Left lung (tissue), 10 donors: Measurements from ENCODE around the gene NKX2-4. TPM values are rescaled to one million over a fixed set of nuclear protein-coding genes. Genes with fewer than 3 reads are reported as not detected.

ENCODE experiments used
- ATAC-seq: fragments of 200-7000 bp; cut with Tn5 transposase; one replicate; pipeline ENCODE4 v1.9.1; 2020; ENCODE audit warnings: moderate library complexity
- DNase-seq, 4 donors: peaks; one replicate each; pipeline ENCODE4 v3.0.0-alpha.2; 2013 to 2020
- H3K27ac ChIP-seq, 2 donors: fragments of 200-600 bp; sonication (generic) in 1 of 2; one replicate each; pipeline versions ENCODE4 v1.5.0 to v1.8.0; 2020 to 2021
- H3K27me3 ChIP-seq, 2 donors: fragments of 200-600 bp; sonication (generic) in 1 of 2; one replicate each; pipeline versions ENCODE4 v1.5.0 to v1.8.0; 2020 to 2021
- H3K36me3 ChIP-seq, 2 donors: fragments of 200-600 bp; sonication (generic) in 1 of 2; one replicate each; pipeline versions ENCODE4 v1.5.0 to v1.8.0; 2020 to 2021
- H3K4me1 ChIP-seq, 2 donors: fragments of 200-600 bp; one replicate each; pipeline ENCODE4 v1.8.0; 2021
- H3K4me3 ChIP-seq, 2 donors: fragments of 200-600 bp; sonication (generic) in 1 of 2; one replicate each; pipeline versions ENCODE4 v1.5.0 to v1.8.0; 2020 to 2021; ENCODE audit warnings: mild to moderate bottlenecking in 1 of 2
- H3K9me3 ChIP-seq, 2 donors: fragments of 200-600 bp; sonication (generic) in 1 of 2; one replicate each; pipeline versions ENCODE4 v1.5.0 to v1.8.0; 2020 to 2021
- intact Hi-C, 2 donors: fragments of 100-400 bp; cut with DNase I; formaldehyde crosslinking; loops; one replicate each; pipeline versions ENCODE4 v1.11.2 to v1.14.2; 2022
- polyA plus RNA-seq, 6 donors: library from polyadenylated mRNA; unstranded; fragments of 120-200 nt; gene quantifications; one replicate each; pipeline ENCODE4 v1.2.1, GENCODE V29; 2013; ENCODE audit not compliant: insufficient read length in 6 of 6
- total RNA-seq, 2 donors: library from RNA; stranded (reverse); fragmentation: NEBNext Ultra II Directional; extraction: Animal tissue kit (Norgen Biotek cat#: 25700); gene quantifications; one replicate each; pipeline ENCODE4 v1.2.1, GENCODE V29; 2021
- TF ChIP-seq, protein P1 (sequence below), 2 donors: fragments of 200-600 bp; sonication (generic) in 1 of 2; IDR thresholded peaks; one replicate each; pipeline versions ENCODE4 v1.5.0 to v1.8.0; 2021; ENCODE audit warnings: antibody characterized with exemption in 2 of 2
- donor health status: DM: no; HTN: yes; CAD: no.
- donor health status: DM: no; HTN: no; CAD: no.

Gene NKX2-4
- total and polyA plus RNA-seq, 8 donors: not detected

DNA sequence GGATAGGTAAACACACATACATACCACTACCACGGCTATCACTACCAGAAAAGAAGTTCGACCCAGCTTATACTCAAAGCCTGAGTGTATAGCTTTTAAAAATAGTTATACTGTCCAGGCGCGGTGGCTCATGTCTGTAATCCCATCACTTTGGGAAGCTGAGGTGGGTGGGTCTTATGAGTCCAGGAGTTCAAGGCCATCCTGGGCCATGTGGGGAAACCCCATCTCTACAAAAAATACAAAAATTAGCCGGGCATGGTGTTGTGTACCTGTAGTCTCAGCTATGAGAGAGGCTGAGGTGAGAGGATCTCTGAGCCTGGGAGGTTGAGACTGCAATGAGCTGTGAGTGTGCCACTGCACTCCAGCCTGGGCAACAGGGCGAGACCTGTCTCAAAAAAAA is 32.9 kb downstream of the NKX2-4 start:
- Histone ChIP-seq H3K27me3 (no peaks in the 10 kb centered on the region), H3K4me3 (no peak overlapping the region), H3K4me1 (peaks cover 6 to 25% of the 10 kb centered on the region in 2 donors), H3K36me3 (peaks cover 0 to 77% of the 10 kb centered on the region in 2 donors), H3K9me3 (no peaks in the 10 kb centered on the region), H3K27ac (no peak overlapping the region)
- intact Hi-C loops: no loop called here
- TF ChIP-seq, protein P1, sequence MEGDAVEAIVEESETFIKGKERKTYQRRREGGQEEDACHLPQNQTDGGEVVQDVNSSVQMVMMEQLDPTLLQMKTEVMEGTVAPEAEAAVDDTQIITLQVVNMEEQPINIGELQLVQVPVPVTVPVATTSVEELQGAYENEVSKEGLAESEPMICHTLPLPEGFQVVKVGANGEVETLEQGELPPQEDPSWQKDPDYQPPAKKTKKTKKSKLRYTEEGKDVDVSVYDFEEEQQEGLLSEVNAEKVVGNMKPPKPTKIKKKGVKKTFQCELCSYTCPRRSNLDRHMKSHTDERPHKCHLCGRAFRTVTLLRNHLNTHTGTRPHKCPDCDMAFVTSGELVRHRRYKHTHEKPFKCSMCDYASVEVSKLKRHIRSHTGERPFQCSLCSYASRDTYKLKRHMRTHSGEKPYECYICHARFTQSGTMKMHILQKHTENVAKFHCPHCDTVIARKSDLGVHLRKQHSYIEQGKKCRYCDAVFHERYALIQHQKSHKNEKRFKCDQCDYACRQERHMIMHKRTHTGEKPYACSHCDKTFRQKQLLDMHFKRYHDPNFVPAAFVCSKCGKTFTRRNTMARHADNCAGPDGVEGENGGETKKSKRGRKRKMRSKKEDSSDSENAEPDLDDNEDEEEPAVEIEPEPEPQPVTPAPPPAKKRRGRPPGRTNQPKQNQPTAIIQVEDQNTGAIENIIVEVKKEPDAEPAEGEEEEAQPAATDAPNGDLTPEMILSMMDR (IDR thresholded peaks at IDR 0.05): no peak
- no peak for ATAC-seq
- DNase-seq: no peak

DNA sequence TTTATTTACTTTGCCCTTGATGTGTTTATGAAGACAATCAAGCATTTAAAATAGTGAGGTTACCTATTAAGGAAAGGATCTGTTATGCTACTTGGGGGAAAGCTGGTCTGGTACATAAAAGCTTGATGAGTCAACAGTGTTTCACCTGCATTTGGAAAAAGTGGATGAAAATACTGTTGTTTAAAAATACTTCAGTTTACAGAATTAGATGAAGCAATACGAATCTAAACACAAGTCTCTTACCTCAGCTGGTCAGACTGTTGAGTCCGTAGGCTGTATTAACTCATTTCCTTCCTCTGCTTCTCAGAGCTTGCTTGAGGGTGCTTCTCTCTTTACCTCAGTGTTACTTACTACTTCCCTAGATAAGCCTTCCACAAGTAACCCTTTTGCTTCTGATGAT is 36.1 kb downstream of the NKX2-4 start:
- DNase-seq (no peak), ATAC-seq (peak; percentile 87)
- intact Hi-C loops: no loop called here
- no peak overlapping the region for H3K4me3 ChIP-seq
- H3K27ac ChIP-seq: peak overlapping the region; percentile 54 to 78
- TF ChIP-seq, protein P1 (IDR thresholded peaks at IDR 0.05): no peak
- peaks cover 0 to 79% of the 10 kb centered on the region in 2 donors for H3K36me3 ChIP-seq
- H3K9me3 ChIP-seq: no peaks in the 10 kb centered on the region
- H3K27me3 ChIP-seq: no peaks in the 10 kb centered on the region
- peaks cover 6 to 31% of the 10 kb centered on the region in 2 donors for H3K4me1 ChIP-seq

DNA sequence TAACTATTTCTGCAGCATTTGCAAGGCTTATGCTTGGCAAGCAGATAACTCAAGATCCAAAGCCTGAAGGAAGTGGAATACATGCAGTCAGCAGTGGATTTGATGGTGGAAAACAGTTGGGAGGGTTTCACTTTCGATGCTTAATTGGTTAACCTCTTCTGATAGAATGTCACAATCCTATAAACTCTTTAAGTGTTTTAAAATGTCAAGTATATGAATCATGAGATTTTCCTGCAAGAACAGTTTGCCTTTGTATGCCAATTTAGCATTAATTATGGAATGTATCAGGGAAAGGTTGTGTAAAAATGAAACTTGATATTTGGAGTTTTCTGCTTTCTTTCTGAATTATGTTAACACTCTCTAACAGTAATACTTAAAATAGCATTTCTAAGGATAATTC is 36.6 kb downstream of the NKX2-4 start:
- no peaks in the 10 kb centered on the region for H3K27me3 ChIP-seq
- H3K4me3 ChIP-seq: no peak overlapping the region
- ATAC-seq (peak; percentile 62), DNase-seq (no peak)
- TF ChIP-seq, protein P1 (IDR thresholded peaks at IDR 0.05): no peak
- H3K9me3 ChIP-seq: no peaks in the 10 kb centered on the region
- intact Hi-C loops: no loop called here
- peak overlapping the region; percentile 54 to 78 for H3K27ac ChIP-seq
- peaks cover 0 to 83% of the 10 kb centered on the region in 2 donors for H3K36me3 ChIP-seq
- peaks cover 6 to 34% of the 10 kb centered on the region in 2 donors for H3K4me1 ChIP-seq

DNA sequence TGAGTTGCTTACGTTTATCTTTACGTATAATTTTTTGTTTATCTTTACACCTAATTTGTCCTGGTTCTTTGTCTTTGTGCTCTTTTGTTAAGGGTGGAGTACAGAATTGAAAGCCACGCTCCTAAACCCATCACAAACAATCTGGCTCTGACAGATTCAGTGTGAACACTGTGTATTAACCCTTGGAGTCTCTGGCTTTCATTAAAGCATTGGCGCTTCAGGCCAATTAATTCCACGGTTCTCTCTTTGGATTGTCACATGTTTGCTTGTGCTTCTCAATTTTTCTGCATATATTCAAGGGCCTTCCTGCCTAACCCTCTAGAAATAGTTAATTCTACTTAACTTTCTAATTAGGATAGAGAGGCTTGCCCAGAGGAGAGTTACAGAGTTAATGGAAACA is 38.6 kb downstream of the NKX2-4 start:
- H3K36me3 ChIP-seq: peaks cover 0 to 78% of the 10 kb centered on the region in 2 donors
- no peak overlapping the region for H3K4me3 ChIP-seq
- ATAC-seq (no peak), DNase-seq (no peak)
- TF ChIP-seq, protein P1 (IDR thresholded peaks at IDR 0.05): no peak
- no peaks in the 10 kb centered on the region for H3K27me3 ChIP-seq
- intact Hi-C loops: no loop called here
- H3K4me1 ChIP-seq: peaks cover 6 to 34% of the 10 kb centered on the region in 2 donors
- no peak overlapping the region for H3K27ac ChIP-seq
- no peaks in the 10 kb centered on the region for H3K9me3 ChIP-seq

DNA sequence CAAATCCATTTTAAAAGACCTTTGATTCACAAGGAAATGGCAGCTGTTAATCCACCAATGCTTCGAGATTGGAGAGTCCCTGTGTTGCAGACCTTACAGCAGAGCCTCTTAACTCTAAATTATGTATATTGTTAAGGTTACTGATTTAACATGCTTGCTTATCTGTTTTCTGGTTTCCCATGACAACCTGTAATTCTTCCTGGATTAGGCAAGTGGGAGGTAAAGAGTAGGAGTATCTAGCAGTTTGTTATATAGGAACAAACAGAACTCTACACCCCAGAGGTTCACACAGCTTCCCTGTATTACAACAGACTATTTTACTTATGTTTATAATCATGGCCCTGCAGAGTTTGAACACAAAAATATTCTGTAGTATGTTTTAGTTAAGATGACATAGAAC is 39.5 kb downstream of the NKX2-4 start:
- Histone ChIP-seq H3K27me3 (no peaks in the 10 kb centered on the region), H3K9me3 (no peaks in the 10 kb centered on the region), H3K36me3 (peaks cover 0 to 69% of the 10 kb centered on the region in 2 donors), H3K4me1 (peaks cover 6 to 34% of the 10 kb centered on the region in 2 donors), H3K27ac (peak overlapping the region in 1 of 2 donors; percentile 13), H3K4me3 (no peak overlapping the region)
- intact Hi-C loops: no loop called here
- ATAC-seq (no peak), DNase-seq (peak in 1 of 4 donors; percentile 7)
- TF ChIP-seq, protein P1 (IDR thresholded peaks at IDR 0.05): no peak
